AG08395 (cell line): ENCODE data around the gene GIT2.
"Not testable (repeated sequence)": the region's sequence is repeated elsewhere in the genome, so short reads cannot be mapped to it uniquely, and the experiment has no call there.

Source experiments
- DNase-seq: peaks from one replicate; pipeline ENCODE4 v3.0.0; 2012; ENCODE audit warnings: mixed read lengths, low spot score

Gene GIT2, protein sequence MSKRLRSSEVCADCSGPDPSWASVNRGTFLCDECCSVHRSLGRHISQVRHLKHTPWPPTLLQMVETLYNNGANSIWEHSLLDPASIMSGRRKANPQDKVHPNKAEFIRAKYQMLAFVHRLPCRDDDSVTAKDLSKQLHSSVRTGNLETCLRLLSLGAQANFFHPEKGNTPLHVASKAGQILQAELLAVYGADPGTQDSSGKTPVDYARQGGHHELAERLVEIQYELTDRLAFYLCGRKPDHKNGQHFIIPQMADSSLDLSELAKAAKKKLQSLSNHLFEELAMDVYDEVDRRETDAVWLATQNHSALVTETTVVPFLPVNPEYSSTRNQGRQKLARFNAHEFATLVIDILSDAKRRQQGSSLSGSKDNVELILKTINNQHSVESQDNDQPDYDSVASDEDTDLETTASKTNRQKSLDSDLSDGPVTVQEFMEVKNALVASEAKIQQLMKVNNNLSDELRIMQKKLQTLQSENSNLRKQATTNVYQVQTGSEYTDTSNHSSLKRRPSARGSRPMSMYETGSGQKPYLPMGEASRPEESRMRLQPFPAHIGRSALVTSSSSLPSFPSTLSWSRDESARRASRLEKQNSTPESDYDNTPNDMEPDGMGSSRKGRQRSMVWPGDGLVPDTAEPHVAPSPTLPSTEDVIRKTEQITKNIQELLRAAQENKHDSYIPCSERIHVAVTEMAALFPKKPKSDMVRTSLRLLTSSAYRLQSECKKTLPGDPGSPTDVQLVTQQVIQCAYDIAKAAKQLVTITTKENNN

DNA sequence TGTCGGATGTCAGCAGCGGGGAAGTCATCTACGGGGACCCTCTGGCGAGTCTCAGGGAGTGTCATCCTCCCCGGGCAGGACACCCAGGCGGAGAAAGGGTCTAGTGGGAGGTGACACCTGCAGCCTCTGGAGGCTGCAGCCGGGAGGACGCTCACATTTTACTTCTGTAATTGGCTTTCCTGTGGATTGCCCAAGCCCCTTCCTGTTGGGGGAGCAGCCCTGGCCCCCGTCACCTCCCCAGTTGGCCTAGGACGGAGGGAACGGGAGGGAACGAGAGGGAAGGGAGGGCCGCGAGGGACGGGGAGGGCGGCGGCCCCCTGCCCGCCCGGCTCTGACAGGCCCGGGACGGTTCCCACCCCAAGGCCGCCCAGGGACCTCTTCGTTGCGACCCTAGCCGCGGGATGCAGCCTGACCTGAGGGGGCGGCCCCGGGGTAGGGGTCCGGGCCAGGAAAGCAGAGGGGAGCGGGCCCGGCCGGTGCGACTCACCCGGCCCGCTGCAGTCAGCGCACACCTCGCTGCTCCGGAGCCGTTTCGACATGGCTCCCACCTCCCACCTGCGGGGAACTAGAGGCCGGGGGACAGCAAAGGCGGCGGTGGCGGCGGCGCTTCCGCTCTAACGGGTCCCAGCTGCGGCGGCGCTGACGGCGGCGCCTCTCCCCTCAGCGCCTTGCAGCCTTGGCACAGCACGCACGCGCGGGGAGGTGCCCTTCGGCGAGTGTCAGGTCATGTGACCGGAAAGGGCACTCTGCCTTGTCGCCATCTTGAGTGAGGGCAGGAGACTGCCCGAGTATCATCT, at the start of gene GIT2:
Gene GIT2, minus strand, starts transcription at position 683 of the 797 bp plus-strand sequence. Its CDS starts 144 bp downstream, at position 539.
- DNase-seq = peak; percentile 95

DNA sequence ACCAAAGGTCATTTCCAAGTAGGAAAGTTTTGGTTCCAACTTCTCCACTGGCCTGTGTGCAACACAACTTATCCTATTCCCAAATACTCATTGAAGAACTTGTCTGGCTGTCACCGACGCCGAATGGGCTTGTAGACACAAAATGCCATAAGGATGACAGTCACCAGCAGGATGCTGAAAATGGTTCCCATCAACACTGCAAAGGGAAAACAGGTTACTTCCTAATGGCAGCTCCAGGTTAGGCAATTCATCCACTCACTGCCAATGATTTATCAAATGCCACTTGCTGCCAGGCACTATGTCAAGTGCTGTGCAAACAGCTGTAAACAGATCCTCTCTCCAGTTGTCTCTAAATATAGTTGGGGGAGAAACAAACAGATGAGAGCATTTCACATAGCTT, 46.1 kb upstream of the GIT2 start:
- DNase-seq = no peak

DNA sequence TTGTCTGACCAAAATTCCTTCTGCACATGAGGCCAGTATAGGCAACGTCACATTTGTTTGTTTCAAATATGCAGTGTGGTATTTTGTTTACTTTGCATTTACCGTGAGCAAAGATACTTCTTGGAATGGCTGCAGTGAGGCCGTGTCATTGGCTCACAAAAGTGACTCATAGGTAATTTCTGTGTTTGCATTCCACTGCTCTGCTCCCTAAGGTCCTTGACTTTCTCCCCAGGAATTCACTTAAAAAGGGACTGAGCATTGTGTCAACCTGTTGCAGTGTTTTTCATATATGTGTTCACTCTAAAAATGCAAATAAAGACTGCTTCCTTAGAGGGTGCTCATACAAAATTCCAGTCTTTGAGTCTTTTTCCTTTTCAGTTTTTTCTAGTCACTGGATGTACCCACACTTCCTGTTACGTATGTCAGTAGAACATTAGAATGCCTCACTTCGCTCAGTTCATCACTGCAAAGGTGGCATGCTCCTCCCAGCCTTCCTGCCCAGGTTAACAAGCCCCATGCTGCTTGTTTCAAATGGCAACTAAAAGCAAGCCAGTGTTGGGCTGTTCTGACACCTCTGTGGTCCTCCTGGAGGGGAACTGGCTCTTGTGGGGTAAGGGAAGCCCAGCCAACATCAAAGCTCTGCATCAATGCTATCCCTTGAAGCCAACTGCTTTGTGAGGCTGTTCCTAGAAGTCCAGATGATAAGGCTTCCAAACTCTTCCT, 43.1 kb upstream of the GIT2 start:
- peak; percentile 92 for DNase-seq

DNA sequence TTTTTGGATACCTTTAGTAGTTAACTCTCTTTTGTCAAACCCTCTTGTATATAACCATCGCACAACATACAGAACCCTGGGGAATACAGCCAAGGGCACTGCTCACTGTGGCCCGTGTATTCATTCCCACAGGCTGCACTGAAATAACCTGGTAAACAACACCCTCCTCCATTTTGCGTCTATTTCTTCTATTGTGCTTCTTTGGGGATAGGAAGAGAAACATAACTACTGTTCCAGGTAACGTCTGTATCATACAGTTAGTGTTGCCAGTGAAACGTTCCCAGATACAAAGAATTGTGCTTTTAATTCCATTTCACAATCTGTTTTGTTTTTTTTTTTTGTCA, 42.5 kb upstream of the GIT2 start:
- no peak for DNase-seq

DNA sequence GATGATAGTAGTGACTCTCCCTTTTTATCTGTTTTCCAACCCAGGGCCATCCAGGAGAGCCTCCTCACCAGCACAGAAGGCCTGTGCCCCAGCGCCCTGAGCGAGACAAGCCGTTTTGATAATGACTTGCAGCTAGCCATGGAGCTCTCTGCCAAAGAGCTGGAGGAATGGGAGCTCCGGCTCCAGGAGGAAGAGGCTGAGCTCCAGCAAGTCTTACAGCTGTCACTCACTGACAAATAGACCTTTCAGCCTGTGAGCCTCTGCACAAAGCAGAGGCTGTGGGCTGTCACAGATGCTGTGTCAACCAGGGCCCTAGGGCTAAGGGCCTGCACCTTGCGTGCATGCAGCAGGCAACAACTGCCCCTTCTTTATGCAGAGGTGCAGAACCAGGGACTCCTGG, 41.1 kb upstream of the GIT2 start:
- DNase-seq = no peak

DNA sequence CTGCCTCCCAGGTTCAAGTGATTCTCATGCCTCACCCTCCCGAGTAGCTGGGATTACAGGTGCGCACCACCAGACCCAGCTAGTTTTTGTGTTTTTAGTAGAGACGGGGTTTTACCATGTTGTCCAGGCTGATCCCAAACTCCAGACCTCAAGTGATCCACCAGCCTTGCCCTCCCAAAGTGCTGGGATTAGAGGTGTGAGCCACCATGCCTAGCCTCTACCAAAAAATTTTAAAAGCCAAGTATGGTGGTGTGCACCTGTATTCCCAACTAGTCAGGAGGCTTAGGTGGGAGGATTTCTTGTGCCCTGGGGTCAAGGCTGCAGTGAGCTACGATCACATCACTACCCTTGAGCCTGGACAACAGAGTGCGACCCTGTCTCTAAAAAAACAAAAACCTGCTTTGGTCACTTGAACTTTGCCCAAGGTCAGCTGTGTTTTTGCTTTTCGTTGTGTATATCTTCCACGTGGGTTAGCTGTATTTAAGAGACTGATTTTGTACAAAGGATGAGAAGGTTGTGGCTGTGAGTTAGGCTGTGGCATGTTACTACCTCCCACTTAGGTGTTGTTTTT, 39.5 kb upstream of the GIT2 start:
- no peak for DNase-seq

DNA sequence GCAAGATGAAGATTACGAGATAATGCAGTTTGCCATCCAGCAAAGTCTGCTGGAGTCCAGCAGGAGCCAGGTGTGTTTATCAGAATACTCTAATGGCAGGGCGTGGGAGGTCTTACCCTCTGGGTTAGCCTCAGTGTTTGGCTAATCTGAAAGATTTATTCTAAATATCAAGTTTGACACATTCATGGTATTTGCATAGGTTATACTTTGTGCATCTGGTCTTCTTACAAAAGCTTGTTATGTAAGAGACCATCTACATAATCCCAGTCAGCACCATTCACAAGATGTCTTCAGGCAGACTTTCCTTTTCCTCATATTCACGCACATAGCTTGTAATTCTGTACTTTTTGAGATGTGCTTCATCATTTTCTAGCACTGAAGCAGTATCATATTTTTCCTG, 37.7 kb upstream of the GIT2 start:
- DNase-seq = no peak

DNA sequence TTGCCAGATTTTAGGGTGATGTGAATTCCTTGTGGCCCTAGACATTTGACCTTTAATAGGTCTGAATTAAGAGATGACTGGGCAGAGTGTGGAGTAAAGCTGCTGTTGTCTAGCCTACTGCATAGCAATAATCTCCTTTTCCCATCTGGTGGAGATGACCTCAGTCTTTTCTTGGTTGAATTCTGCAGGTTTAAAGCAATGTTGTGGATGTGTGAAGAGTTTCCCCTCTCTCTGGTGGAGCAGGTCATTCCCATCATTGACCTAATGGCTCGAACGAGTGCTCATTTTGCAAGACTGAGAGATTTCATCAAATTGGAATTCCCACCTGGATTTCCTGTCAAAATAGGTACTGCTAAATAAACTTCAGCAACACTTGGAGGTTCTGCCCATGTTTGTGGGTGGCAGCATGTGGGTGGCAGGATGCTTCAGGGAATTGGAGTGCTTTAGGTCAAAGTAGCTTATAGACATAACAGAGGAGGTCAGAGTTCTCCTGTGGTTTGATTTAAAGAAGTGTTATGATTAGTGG, 33.2 kb upstream of the GIT2 start:
- DNase-seq = no peak

DNA sequence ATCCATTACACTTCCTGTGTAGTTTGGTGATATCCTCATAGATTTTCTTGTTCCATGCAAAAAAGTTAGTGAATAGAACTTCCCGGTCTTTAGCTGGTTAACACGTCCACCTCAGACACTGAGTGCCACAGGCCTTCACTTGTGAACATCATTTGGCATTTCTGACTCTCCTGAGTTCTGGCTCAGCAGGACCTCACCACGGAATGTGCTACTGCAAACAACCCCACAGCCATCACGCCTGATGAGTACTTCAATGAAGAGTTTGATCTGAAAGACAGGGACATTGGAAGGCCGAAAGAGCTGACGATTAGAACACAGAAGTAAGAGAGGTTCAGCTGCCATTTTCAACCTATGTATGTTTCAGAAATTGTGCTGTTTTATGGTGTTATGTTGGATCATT, 32.2 kb upstream of the GIT2 start:
- no peak for DNase-seq

DNA sequence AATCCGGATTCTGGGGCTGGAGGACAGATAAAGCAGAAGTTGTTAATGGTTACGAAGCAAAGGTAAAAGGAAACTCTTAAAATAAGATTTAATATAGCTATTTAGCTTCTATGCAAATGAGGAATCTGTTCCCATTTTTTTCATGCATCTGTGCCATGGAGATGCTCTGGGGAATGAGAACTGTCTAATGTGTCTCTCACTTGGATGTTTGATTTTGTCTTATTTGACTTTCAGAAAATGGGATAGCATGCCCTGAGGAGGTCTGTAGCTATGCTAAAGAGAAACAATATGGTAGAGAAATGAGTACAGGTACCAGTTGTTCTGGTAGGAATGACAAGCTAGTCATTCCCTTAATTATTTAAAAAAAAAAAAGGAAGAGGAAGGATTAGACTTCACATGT, 27.9 kb upstream of the GIT2 start:
- no peak for DNase-seq

DNA sequence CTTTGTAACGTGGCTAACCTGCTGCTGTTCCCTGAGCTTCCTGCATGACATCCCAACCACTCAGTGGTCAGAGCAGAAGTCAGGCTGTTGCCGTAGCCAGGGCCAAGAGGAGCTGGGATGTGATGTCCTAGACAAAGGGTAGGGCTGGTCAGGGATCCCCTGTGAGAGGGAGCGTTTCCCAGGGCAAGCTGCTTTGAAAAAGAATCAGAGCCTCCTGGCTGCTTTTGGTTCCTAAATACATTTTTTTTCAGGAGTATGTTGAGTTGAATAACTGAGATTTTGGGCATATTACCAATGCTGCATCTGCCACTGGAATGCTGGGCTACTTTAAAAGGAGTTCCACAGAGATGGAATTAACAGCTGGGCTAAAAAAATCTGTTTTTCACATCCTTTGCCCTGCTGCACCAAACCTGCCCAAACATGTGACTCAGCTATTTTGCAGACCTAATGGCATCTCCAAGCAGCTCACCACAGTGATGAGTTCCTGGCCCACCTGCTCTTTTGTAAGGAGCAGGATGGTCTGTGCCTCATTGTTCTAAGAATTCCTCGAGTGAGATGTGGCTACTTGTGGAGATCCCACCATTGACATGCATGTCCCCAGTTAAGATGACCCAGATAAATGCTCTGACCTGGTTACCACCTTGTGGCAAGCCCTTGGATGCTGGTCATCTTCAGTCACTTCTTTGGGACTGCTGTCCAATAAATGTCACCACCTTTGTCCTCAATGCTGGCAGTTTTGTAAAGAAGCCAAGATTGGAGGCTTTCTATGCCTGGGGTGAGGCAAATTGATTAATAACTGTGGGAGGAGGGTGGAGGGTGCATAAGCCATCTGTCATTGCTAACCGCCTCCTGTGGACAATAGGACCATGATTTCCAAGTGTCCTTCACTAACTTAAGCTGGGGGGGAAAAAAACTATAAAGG, 27.2 kb upstream of the GIT2 start:
- DNase-seq = peak; percentile 62

DNA sequence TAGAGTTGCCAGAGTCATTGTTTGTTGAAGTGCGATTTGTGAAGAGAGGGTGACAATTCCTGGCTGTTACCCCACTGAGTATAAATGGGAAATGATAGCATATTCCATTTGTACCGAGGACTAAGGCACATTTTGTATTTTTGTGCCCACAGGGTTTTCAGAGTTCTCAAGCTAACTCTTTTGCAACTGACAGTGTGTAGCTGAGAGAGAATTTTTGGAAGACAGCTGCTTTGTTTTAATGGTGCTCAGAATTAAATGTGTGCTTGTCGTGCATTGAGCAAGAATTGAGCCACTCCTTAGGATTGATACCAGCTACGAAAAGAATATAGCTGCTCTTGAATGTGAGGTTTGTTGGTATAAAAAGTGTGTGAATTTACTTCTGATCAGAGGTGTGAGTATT, 24.8 kb upstream of the GIT2 start:
- DNase-seq = no peak

DNA sequence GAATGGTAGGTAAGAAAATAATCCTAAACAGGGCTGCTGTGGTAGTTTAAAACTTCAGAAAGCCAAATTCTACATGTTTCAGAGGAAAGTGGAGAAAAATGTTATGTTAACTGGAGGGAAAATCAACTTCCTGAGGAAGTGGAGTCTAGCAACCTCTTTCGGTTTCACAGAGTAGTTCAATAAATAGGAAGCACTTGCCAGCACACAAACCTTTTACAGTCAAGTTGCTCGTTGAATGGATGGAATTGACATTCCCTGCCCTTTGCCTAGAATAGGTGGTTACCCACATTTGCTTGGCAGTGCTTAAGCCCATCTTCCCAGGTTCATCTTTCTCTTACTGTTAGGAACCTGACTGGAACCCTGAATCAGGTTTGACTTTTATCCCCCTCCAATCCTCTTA, 19.0 kb upstream of the GIT2 start:
- no peak for DNase-seq

DNA sequence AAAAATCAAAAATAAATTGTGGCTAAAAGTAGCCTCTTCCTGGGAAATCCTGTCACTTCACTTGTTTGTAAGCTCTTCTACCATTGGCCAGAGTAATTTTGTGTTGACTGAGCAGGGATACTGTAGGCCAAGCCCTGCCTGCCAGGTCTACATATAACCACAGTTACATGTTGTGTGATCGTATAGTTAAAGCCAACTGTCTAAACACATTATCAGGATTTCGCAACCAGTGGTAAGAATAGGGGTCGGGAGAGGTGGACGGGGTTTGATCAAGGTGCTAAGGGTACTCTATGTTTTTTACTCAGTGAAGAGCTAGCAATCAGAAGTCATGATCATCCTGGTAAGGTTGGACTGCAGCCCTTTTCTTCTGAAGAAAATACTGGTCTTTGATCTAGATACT, 16.5 kb upstream of the GIT2 start:
- no peak for DNase-seq

DNA sequence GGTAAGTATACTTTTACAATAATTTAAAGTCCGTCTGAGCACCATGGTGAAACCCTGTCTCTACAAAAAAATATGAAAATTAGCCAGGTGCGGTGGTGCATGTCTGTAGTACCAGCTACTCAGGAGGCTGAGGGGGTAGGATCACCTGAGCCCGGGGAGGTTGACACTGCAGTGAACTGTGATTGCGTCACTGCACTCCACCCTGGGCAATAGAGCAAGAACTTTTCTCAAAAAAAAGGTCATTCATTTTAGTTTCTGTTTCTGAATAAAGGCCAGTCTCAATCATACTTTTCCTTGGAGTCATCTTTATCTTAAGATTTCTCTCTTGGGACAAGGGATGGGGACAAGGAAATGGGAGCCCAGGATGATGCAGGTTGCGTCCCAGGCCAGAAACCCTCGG, 16.0 kb upstream of the GIT2 start:
- no peak for DNase-seq

DNA sequence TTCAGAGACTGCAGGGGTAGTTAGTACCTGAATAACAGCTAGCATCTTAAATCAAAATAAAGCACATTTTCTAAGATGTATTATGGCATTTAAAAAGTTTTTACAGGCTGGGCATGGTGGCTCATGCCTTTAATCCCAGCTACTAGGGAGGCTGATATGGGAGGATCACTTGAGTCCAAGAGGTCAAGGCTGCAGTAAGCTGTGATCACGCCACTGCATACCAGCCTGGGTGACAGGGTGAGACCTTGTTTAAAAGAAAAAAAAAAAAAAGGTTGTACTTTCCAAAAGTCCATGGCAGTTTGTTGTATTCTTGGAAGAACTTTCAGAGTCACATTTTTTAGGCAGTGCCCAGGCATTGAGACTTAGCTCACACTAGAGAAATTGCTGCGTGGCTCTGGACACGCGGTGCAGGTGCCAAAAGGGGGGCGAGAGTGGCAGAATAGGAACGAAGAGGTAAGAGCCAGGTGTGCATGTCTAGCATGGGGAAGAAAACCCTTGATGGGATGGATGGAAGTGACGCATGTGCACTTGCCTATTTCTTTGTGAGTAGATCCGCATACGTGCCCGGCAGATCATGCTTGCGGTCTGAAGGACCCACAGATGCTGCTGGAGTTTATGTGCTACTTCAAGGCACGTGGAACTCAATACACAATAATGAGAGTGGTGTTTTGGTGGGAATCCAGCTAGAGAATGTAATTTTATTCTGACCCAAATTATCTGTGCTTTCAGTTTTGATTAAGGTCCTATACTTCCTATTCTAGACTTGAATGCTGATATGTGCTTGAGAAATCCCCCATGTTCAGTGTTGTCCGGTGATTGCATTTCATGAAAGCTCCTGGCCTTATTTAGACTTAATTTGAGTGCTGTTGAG, 14.9 kb upstream of the GIT2 start:
- no peak for DNase-seq

DNA sequence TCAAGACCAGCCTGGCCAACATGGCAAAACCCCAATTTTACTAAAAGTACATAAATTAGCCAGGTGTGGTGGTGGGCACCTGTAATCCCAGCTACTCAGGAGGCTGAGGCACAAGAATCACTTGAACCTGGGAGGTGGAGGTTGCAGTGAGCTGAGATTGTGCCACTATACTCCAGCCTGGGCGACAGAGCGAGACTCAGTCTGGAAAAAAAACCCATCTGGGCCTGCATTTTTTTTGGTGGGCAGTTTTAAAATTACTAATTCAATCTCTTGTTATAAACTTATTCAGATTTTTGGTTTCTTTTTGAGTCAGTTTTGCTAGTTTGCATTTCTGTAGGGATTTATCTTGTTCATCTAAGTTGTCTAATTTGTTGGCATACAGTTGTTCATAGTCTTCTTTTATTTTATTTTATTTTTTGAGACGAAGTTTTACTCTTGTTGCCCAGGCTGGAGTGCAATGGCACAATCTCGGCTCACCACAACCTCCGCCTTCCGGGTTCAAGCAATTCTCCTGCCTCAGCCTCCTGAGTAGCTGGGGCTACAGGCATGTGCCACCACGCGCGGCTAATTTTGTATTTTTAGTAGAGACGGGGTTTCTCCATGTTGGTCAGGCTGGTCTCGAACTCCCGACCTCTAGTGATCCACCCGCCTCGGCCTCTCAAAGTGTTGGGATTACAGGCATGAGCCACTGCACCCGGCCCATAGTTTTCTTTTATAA, 12.7 kb upstream of the GIT2 start:
- not testable (repeated sequence) for DNase-seq

DNA sequence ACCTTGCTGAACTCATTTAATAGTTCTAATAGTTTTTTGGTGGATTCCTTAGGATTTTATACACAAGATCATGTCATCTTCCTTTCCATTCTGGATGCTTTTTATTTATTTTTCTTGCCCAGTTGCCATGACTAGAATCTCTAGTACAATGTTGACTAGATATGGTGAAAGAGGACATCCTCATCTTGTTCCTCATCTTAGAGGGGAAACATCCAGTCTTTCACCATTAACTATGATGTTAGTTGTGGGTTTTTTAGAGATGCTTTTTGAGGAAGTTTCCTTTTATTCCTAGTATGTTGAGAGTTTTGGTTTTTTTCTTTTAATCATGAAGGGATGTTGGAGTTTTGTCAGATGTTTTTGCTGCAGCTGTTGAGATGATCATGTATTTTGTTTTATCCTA, 11.7 kb upstream of the GIT2 start:
- DNase-seq = no peak

DNA sequence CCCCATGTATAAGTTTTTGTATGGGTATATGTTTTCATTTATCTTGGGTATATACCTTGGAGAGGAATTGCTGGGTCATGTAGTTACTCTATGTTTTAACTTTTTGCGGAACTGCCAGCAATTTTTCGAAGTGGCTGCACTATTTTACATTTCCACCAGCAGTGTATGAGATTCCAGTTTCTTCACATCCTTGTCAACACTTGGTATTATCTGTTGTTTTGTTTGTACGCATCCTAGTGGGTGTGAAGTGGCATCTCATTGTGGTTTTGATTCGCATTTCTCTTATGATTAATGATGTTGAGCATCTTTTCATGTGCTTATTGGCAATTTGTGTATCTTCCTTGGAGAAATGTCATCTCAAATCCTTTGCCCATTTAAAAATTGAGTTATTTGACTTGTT, 9.9 kb upstream of the GIT2 start:
- DNase-seq = no peak
